NCI-H460 (cell line): ENCODE data around the gene VAV3. TPM values are rescaled to one million over a fixed set of nuclear protein-coding genes. Genes with fewer than 3 reads are reported as not detected.

Experiments
- DNase-seq: peaks from one replicate; pipeline ENCODE4 v3.0.0-alpha.2; 2016; ENCODE audit warnings: low read depth; ENCODE audit errors: extremely low read depth
- total RNA-seq: library from RNA; depleted of rRNA; stranded (reverse); fragments of >200 nt; shearing (Covaris generic); gene quantifications from 2 replicates; pipeline ENCODE4 v1.2.3, GENCODE V29; 2014

VAV3 gene
- total RNA-seq, 1 experiment from 2014 or later, result 0.79 TPM

GRCh38 chr1:107936498-107937481 is 28.2 kb downstream of the VAV3 start:
- no peak for DNase-seq

- no peak for DNase-seq
Measured at GRCh38 chr1:107935396-107936064, 29.4 kb downstream of the VAV3 start.

- no peak for DNase-seq
Measured at GRCh38 chr1:107934578-107934977, 30.4 kb downstream of the VAV3 start.

DNA sequence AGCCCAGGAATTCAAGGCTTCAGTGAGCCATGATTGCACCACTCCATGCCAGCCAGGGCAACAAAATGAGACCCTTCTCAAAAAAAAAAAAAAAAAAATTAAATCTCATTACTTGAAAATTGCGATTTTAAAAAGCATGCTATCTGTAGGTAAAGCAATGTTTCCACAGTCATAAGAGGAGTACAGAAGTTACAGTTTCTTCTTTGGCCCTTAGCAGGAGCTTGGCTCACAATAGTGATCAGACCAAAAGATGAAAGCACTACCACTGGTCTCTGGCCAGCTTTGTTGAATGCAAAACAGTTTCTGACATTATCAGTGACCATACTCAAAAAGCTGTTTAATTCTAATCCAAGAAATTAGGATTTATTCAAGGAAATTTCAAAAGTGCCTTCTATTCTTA is 31.2 kb downstream of the VAV3 start:
- no peak for DNase-seq

- DNase-seq, result no peak
Measured at GRCh38 chr1:107930292-107930691, 34.7 kb downstream of the VAV3 start.

DNA sequence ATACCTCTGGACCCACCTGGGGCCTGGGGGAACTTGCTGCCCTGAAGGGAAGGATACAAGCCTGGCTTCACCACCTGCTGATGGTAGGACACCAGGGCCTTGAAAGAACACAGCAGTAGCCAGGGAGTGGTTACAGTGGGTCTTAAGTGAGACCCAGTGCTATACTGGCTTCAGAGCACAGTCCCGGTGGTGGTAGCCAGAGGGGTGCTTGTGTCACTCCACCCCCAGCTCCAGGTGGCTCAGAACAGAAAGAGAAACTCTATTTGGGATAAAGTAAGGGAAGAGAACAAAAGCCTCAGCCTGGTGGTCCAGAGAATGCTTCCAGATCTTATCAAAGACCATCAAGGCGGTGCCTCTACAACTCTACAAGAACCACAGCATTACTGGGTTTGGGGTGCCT is 37.2 kb downstream of the VAV3 start:
- DNase-seq, result no peak

GRCh38 chr1:107926436-107927080 is 38.4 kb downstream of the VAV3 start:
- DNase-seq, result no peak

DNA sequence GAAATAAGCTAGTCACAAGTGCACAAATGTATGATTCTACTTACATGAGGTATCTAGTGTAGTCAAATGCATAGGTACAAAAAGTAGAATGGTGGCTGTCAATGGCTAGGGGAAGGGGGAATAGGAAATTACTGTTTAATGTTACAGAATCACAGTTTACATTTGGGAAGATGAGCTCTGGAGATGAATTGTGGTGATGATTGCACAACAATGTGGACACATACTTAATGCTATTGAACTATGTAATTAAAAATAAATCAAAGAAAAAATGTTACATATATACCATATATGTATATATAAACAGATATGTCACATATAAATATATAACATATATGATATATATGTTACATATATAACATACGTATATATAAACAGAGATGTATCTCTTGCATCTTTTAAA is 39.4 kb downstream of the VAV3 start:
- DNase-seq, result no peak

DNA sequence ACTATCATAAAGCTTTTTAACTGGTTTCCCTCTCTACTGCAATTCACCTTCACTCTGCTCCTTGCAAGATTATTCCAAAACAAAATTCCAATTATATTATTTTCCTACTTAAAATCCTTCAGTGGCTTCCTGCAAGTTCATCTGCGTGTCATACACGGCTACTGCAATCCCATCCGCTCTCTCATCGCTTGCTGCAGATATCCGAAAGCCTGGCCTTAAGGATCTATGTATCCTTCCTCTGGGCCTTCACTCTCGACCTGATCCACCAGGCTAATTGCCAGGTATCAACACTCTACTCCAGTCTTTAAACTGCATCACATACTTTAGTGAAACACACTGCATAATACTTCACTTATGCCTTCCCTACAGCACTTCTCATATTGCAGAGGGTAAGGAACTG is 44.0 kb downstream of the VAV3 start:
- no peak for DNase-seq

- DNase-seq, result no peak
Measured at GRCh38 chr1:107920561-107920960, 44.4 kb downstream of the VAV3 start.

GRCh38 chr1:107919953-107920352 is 45.0 kb downstream of the VAV3 start:
- no peak for DNase-seq

DNA sequence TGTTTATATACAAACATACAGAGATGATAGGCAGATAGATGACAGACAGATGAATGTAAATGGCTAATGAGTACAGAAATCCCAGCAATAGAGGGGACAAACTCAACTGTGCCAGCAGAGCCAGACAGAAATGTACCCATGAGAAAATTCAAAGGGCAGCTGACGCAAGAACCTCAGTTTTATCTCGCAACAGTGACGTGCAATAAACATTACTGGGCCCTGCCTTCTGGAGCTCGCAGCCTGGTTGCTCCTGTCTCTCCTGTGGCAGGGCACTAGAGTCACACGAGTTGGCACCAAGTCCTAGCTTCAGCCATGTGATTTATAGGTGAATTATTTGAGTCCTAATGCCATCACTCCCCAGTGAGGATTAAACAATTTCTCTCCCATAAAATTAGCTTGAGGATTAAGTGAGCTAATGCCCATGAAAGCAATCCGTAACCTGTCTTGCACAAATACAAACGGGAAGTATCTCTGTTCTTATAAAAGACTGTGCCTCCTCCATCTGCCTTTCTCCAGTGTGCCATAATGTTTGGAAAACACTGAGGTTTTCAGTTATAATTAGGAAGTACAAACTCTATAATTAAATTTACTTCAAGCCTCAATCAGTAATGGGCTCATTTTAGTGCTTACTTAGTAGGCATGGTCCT is 50.7 kb downstream of the VAV3 start:
- DNase-seq, result no peak

- DNase-seq, result no peak
Measured at GRCh38 chr1:107912656-107913055, 52.3 kb downstream of the VAV3 start.

DNA sequence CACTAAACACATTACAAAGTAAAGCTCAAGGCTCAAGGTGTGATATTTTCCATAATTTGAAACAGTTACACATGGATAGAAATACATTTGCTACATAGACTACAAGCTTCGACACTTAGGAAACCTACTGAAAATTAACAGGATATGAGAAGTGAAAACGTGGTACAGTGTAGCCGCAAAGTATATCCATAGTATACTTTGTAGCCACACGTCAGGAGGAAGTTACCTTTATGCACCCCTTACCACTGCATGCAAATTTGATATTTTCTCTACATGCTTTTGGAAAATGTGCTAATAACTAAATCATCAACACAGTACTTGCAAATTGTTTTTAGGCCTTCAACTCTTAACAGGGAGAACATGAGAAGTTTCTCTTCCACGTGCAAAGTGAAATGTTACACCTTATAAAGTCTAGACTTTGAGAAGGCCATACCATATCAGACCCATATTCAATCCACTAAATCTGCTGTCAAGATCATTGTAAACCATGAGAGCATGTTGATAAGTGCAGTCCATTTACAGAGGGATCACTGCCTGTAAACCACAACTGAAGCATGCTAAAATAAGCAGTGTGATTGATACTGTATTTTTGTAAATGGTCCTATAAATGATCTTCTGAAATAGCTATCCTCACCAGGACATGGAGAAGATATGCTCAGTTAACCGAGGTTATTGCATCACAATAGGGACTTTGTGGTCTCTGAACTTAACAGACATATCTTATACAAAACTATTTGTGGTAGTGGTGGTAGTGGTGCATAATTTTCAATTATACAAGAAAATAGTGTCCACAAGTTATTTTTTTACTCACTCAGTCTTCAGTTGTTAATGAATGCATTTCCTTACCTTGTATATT is 64.7 kb downstream of the VAV3 start:
- DNase-seq, result no peak

DNA sequence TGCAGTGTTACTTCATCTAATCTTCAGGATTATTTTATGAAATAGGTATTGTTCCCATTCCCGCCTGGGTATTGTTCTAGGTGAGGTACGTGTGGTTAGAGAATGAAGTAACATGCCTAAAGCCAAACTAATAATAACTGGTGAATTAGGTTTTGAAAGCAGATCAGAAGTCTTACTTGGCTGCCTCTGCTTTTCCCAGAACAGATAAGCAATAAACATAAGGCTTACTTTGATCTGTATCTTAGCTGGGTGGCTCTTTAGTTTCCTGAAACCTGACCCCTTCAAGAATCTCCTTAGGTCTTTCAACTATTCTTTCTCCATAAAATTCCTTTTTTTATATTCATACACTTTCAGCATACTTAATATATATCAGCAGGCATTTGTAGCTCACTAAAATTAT is 65.3 kb downstream of the VAV3 start:
- DNase-seq, result no peak

DNA sequence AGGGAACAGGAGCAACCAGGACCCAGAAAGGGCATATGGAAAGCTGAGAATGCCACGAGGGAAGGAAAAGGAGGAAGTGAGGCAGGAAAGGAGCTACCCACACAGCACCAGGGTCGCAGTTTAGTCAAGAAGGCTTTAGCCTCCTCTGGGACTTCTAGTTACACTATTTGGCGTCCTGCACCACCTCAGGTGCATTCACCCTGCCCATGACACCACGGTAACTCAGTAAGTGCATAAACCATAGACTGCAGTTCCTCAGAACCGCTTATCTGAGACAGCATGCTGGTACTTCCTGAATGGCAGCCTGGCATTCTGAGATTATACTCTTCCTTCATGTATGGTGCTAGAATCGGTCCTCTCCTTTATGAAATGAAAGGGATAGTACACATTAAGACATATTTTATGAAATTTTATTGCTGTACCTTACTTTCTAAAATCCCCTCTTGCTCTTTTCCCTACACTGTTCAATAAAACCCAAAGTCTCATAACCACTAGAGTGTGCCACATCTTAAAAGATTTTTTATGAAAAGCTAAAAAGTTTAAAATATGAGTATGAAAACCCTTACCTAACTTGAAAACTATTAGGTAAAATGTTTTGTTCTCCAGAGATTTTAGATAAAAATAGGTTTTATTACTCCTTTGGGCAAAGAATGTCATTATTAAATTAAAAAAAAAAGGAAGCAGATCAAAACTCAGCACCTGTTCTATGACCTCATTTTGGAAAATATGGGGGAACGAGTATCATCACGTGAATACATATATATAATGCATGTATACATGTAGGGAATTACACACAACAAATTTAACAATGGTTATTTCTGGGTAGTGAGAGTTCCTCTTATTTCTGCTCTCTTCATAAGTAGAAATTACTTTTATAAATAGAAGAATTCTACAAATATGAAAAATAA is 67.3 kb downstream of the VAV3 start:
- no peak for DNase-seq

- no peak for DNase-seq
Measured at GRCh38 chr1:107896936-107897335, 68.0 kb downstream of the VAV3 start.

DNA sequence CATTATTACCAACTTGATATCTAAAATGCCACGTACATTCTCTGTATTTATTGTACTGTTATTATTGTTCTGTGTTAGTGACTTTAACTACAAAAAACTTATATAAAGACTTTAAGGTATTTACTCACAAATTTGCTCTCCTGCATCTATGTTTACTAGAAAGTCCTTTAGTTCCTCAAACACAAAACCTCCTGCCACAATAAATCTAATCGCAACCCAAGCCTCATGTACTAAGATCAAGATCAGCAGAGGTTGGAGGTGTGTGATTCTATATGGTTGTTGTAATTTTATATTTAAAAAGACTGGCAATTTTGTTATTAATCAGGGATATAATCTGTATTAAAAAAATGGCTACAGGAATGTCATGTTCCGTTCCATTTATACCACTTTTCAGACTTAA is 68.6 kb downstream of the VAV3 start:
- DNase-seq, result no peak
